ENCODE measurements around the gene ZDHHC12.
"Not testable (repeated sequence)": the region's sequence is repeated elsewhere in the genome, so short reads cannot be mapped to it uniquely, and the experiment has no call there.

The ZDHHC12 gene

DNA sequence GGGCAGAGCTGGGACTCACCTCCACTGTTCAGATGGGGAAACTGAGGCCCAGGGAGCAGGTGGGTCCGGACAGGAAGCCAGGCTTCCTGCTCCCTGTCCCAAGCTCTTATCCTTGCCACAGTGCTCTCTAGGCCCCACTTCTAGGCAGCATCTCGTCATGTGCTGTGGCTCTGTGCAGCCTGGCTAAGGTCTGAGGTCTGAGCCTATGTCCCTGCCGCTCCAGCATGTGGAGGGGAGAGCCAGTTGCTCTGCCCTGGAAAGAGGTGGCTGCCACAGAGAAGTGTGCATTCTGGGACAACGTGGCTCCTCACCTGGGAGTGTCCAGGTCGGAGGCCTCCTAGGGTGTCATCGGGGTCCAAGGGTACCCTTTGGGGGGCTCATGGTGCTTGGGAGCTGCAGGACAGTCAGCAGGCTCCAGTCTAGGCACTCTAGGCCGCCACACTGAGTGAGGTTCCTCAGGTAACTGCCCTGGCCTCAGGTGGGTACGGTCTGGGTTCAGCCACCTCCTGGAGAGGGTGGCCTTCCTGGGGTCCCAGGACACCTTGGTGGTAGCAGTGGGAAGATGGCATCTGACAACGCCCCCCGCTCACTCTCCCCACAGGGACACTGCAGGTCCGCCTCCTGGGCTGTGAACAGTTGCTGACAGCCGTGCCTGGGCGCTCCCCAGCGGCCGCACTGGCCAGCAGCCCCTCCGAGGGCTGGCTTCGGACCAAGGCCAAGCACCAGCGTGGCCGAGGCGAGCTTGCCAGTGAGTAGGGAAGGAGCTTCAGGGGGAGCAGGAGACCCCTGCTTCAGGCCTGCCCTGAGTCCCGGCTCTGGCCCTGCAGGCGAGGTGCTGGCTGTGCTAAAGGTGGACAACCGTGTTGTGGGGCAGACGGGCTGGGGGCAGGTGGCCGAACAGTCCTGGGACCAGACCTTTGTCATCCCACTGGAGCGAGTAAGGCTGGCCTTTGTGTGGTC is 11.2 kb downstream of the ZDHHC12 start:
- no peak for DNase-seq

DNA sequence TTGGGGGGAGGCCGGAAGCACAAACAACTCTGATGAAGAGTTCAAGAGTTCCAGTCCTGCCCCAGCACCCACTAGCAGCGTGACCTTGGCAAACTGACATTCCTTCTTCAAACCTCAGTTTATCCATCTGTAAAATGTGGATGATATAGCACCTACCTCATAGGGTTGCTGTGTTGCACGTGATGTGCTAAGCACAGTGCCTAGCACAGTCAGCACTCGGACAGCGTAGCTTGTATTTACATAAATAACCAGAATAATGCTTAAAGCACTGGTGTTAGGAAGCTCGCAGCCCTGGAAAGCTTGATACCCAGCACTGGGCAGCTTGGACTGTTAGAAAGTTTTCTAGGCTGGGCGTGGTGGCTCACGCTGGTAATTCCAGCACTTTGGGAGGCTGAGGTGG is 16.5 kb downstream of the ZDHHC12 start:
- no peak for DNase-seq

DNA sequence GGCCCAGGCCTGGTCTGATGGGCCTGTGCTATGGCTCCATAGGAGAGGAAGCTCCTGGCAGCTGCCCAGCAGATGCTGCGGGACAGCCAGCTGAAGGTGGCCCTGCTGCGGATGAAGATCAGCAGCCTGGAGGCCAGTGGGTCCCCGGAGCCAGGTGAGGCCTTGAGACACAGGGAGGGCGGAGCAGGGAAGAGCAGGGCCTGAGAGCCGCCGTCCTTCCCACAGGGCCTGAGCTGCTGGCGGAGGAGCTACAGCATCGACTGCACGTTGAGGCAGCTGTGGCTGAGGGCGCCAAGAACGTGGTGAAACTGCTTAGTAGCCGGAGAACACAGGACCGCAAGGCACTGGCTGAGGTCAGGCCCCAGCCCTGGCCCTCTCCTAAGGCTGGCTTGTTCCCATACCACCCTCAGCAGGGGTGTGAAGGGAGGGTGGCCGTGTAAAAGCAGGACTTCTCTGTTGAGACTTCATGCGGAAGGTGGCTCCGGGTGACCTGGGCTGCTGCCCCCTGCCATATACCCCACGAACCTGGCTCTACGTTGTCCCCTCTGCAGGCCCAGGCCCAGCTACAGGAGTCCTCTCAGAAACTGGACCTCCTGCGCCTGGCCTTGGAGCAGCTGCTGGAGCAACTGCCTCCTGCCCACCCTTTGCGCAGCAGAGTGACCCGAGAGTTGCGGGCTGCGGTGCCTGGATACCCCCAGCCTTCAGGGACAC is 17.1 kb downstream of the ZDHHC12 start:
- DNase-seq, result no peak

DNA sequence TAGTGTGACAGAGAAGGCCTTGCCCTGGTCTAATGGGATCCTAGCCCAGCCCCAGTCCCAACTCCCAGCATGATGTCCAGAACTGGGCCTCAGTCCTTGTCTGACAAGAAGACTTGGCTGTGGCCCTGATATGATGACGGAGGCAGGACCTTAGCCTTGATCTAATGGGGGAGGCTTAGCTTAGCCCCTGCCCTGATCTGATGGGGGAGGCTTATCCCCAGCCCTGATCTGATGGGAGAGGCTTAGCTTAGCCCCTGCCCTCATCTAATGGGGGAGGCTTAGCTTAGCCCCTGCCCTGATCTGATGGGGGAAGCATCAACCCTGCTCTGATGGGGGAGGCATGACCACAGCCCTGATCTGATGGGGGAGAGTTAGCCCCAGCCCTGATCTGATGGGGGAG is 17.9 kb downstream of the ZDHHC12 start:
- no peak for DNase-seq

DNA sequence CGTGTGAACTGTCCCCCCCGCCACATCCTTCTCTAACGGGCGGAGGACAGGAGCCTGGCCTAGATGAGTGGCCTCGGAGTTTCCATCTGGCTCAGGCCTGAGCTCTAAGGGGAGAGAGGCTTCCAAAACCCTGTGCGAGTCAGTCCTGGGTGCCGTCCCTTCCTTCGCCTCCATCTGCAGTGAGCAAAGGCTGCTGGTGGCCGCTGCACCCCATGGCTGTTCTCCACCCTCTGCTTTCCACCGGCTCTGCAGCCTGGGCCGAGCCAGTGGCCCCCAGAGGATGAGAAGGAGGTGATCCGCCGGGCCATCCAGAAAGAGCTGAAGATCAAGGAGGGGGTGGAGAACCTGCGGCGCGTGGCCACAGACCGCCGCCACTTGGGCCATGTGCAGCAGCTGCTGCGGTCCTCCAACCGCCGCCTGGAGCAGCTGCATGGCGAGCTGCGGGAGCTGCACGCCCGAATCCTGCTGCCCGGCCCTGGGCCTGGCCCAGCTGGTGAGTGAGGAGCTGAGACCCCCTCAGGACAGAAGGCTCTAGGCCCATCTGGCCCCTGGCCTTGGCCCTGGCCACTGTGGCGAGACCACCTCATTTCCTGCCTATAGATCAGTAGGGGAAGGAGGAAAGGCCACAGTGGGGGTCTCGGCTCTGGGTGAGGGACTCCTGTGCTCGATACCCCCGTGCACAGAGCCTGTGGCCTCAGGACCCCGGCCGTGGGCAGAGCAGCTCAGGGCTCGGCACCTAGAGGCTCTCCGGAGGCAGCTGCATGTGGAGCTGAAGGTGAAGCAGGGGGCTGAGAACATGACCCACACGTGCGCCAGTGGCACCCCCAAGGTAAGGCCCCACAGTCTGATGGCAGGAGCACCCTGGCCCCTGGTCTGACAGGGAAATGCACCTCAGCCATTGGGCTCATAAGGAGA is 18.6 kb downstream of the ZDHHC12 start:
- DNase-seq, result no peak

DNA sequence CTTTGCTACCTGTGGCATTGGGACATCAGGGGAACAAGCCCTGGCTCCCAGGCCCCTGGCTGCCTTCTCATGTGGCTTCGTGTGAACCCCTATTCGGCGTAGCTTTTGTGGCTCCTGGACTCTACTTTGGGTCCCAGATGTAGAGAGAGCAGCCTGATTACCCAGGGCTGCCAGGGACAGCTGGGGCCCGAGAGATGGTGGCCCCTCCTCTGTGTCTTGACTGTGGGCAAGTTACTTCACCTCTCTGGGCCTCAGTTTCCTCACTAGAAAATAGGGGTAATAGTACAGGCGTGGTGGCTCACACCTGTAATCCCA is 19.6 kb downstream of the ZDHHC12 start:
- no peak for DNase-seq

DNA sequence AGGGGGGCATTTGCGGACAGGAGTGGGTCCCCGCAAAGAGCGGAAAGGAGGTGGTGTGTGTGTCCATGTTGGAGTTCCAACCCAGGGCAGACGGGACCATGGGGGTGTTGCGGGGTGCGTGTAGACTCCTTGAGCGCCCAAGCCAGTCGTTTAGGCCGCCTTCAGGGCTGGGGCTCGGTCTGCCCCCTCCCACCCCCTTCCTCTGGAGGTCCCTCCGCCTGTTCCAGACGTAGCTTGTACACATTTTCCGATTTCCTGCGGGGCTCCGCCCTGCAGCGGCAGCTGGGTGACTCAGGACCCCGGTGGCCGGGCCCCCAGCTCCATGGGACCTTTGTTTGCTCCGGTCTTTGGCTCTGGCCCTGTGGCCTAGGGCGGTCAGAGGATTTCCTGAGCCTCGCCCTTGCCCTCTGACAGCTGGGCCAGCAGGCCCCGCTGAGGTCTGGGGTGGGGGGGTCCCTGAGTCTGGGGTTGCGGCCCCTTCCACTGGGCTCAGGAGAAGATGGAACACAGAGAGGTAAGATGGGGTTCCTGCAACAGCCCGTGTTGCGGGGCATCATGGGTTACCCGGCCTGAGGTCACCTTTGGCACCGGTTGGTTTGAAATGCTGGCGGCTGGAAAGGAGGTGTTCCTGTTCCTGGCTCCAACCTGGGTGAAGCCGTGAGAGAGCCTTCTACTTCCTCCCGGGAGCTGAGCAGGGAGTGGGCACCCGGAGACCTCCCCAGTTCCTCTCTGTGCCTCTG is 20.1 kb downstream of the ZDHHC12 start:
- no peak for DNase-seq

DNA sequence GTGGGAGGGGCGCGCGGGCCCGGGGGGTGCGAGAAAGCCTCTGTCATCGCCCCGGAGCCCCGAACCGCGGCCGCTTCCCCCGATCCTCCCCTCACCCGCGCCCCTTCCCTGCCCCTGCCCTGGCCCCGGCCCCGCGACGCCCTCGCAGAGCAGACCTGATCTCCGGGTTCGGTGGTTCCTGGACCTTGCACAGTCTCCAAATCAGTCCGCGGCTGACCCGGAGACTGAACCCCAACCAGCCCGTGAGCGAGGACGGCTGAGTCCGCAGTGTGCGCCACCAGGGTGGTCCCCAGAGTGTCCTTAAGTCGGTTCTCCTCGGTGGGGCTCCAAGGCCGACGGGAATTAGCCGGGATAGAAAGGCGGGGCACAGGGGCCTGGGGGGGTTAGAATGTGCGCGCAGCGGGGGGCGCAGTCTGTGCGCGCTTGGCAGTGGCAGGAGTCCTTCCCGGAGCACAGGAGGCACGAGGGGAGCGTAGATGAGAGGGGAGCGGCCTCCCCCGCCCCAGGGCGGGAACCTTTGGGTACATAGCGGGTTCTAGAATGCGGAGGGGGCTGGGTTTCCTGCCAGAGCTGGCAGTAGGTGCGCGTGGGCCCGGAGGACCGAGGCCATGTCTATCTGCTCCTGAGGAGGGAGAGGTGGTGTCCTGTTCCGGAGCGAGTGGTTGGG is 20.8 kb downstream of the ZDHHC12 start:
- no peak for DNase-seq

DNA sequence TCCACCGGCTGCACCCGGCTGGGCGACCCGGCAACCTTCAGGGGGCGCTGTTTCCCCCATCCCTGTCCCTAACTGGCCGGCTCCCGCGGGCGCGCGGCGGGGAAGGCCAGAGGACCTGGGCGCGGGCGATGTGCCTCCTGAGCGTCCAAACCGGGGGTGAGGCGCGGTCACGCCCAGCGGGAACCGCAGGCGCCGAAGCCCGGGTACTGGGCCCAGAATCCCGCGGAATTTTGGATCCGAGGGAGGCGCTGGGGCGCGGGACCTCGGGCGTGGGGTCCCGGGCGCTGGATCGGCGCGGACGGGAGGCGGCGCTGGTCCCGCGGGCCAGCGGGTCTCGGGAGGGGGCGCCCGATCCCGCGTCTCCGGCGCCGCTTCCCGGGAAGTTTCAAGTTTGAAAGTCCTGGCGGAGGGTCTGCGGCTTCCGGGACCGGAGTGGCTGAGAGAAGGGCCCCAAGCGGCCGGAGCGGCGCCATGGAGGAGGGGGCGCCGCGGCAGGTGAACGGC is 21.4 kb downstream of the ZDHHC12 start, which contains the start of gene PKN3:
PKN3 (plus strand) TSS at position 59 of the 504 bp plus-strand sequence; CDS start at position 472, 413 bp downstream.
- peak in 45 of 51 donors; percentile 14 to 85 (median 52) for DNase-seq

DNA sequence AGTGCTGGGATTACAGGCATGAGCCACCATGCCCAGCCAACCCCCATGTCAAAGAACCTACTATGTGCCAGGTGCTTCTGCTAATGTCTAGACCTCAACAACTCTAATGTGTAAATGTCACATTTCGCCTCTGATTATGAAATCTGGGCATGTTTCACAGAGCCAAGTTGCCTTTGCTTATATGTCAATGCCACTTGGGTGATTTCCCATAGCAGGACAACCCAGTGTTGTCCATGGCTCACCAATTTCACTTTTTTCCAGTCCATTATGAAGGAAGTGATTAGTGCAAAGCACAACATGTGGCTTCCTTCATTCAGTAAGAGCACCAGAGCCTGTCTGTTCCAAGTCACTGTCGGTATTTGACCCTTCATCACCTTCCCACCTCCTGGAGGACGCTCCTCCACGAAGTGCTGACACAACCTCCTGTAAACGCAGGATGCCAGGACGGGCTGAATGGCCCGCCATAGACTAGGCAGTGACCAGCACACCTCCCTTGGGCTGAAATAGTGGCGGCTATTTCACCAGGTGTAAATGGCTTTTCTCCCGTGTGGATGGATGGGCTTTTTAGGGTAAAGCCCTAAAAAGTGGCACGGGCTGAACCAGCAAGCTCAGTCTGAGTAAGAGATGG is 22.6 kb downstream of the ZDHHC12 start:
- no peak for DNase-seq

DNA sequence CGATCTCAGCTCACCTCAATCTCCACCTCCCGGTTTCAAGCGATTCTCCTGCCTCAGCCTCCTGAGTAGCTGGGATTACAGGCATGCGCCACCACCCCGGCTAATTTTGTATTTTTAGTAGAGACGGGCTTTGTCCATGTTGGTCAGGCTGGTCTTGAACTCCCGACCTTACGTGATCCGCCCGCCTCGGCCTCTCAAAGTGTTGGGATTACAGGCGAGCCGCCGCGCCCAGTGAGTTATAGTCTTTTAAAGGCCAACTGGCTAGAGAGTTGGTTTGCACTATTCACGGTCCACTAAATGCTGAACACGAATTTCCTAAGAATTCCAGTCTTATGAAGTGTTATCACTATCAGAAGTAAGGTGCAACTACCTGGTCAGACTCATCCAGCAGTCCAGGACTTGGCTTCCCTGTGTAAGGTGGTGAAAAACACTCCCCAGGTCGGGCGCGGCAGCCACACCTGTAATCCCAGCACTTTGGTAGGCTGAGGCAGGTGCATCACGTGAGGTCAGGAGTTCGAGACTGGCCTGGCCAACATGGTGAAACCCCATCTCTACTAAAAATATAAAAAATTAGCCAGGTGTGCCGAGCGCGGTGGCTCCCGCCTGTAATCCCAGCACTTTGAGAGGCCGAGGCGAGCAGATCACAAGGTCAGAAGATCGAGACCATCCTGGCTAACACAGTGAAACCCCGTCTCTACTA is 24.7 kb downstream of the ZDHHC12 start:
- not testable (repeated sequence) for DNase-seq

DNA sequence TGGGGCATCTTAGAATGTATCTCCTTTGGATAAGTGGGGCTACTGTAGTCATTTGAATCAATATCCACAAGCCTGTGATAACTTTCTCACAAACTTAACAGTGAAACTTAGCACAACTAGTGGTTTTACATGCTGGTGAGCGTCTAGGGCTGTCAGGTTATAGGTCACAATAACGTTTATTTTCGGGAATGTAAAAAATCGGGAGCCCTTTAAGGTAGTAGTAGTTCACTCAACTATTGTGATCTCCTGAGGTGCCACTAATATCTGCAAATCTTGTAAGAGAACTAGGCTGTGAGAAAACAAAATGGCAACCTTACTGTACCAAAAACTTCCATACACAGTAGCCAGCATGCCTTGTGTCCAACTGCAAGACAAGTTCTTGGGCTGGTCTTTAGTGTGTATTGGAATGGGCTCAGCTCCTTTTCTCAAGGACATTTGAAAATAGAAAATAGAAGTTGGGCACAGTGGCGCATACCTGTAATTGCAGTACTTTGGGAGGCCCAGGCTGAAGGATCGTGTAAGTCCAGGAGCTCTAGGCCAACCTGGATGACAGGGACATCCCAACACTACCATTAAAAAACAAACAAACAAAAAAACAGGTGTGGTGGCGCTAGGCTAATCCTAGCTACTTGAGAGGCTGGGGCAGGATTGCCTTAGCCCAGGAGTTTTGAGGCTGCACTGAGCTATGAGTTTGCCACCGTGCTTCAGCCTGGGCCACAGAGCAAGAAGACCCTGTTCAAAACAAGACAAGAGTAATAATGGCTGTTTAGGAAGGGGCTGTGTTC is 26.8 kb downstream of the ZDHHC12 start:
- DNase-seq, result no peak

DNA sequence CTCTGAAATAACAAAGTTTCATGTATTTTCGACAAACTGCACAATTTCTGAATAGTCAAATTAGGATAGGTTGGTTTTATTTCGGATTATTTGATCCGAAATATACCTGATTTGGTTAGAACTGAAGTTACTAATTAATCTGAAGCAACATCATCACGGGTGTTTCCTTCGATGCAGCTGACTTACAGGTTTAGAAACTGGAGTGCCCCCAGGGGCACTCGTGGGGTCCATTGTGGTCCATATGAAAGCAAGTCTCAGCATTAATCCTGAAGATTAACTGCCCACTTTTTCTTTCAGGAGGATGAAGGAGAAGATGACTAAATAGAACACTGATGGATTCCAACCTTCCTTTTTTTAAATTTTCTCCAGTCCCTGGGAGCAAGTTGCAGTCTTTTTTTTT is 29.6 kb downstream of the ZDHHC12 start:
- no peak for DNase-seq

DNA sequence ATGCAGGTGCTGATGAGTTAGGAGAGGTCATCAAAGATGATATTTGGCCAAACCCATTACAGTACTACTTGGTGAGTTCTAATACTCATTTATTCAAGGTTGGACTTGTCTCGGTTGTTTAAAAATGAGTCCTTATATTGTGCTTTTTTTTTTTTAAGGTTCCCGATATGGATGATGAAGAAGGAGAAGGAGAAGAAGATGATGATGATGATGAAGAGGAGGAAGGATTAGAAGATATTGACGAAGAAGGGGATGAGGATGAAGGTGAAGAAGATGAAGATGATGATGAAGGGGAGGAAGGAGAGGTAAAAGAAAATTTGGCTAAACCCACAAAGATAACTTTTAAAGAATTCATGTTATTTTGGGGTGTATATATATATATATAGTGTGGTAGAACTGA is 30.2 kb downstream of the ZDHHC12 start:
- not testable (repeated sequence) for DNase-seq

DNA sequence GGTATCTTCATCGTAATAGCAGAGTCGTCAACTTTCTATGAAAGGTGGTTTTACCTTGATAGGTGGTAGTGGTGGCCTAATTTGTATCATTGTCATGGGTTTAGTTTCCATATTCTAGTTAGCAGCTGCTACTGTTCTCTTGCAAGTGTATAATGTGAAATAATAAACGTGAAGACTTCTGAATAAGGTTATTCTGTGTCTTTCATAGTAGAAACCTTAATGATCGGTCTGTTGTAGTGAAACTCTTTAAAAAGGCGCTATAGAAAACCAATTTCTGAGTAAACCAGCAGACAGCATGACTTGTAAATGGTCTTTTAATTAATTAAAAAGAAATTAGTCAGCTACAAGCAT is 33.3 kb downstream of the ZDHHC12 start:
- DNase-seq, result no peak

DNA sequence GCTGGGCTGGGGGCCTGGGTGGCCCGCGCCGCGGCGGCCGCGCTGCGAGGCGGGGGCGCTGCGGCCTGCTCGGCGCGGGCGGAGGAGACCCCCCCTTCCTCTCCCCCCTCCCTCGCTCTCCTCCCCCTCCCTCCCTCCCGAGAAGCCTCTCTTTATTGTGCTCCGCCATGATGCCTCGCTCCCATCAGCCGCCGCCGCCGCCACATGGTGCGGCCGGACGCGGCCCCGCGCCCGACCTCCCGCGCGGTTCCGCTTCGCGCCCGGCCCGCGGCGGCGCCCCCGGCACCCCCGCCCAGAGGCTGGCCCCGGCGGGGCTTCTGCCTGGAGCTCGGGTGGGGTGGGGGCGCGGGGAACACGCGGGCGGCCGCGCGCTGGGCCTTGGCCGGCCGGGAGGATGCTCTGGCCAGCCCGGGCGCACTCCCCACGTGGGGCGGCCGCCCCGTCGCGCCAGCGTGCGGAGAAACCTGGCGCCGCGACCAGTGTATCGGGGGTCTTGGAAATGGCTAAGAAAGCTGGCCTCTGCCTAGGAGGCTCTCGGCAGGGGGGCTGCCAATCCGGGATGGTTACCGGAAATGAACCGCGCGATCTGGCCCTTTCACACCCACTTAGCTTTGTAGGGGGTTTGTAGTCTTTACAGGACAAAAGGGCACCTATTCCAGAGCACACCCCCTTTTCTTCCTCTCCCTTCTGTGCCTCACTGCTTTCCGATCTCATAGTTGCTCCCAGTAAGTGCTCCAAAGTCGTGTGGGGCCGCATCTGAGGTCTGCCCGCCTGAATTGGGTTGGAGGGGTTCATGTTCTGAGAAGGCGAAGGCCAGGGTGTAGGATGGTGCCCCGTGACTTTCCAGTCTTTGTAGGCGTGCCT is 33.9 kb downstream of the ZDHHC12 start:
- peak in 29 of 51 donors; percentile 9 to 55 (median 28) for DNase-seq

DNA sequence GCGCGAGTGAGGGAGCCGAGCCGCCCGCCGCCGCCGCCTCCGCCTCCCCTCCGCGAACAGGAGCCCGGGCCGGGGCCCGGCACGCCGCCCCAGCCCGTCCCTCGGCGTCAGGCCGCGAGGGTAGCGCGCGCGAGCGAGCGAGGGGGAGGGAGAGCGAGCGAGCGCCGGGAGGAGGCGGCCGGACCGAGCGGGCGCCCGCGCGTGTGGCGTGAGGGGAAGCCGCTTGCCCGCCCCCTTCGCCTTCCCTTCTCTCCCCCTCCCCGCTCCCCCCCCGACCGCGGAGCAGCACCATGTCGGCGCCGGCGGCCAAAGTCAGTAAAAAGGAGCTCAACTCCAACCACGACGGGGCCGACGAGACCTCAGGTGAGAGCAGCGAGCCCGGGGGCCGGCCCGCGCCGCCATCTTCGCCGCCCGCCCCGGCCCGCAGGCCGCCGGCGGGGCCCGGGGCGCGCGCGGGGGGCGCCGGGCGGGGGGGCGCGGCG is 34.6 kb downstream of the ZDHHC12 start:
- DNase-seq, result peak in 33 of 51 donors; percentile 27 to 82 (median 66)
